Ishikawa (cell line): ENCODE data around the gene EXOSC5.

Source experiments
- CEBPB ChIP-seq: IDR thresholded peaks from 2 replicates; pipeline ENCODE4 v1.6.1; 2012
- CREB1 ChIP-seq: IDR thresholded peaks from 2 replicates; pipeline ENCODE4 v1.6.1; 2012; ENCODE audit warnings: low read depth
- EGR1 ChIP-seq: IDR thresholded peaks from 2 replicates; pipeline ENCODE4 v1.6.1; 2012
- EP300 ChIP-seq: IDR thresholded peaks from 2 replicates; pipeline ENCODE4 v1.6.1; 2012; ENCODE audit warnings: borderline replicate concordance
- FOXM1 ChIP-seq: IDR thresholded peaks from 2 replicates; pipeline ENCODE4 v1.6.1; 2012; ENCODE audit warnings: low read depth, borderline replicate concordance
- MAX ChIP-seq: IDR thresholded peaks from 2 replicates; pipeline ENCODE4 v1.6.1; 2012
- NFIC ChIP-seq: IDR thresholded peaks from 2 replicates; pipeline ENCODE4 v1.6.1; 2012
- RAD21 ChIP-seq: IDR thresholded peaks from 2 replicates; pipeline ENCODE4 v1.6.1; 2012; ENCODE audit warnings: low read depth
- REST ChIP-seq: IDR thresholded peaks from 2 replicates; pipeline ENCODE4 v1.6.1; 2012; ENCODE audit warnings: low read depth, mild to moderate bottlenecking
- TAF1 ChIP-seq: IDR thresholded peaks from 2 replicates; pipeline ENCODE4 v1.6.1; 2012; ENCODE audit warnings: low read depth, mild to moderate bottlenecking
- TCF12 ChIP-seq: IDR thresholded peaks from 2 replicates; pipeline ENCODE4 v1.6.1; 2012; ENCODE audit warnings: low read depth
- TEAD4 ChIP-seq: IDR thresholded peaks from 2 replicates; pipeline ENCODE4 v1.6.1; 2012
- USF1 ChIP-seq: IDR thresholded peaks from 2 replicates; pipeline ENCODE4 v1.6.1; 2012
- YY1 ChIP-seq: IDR thresholded peaks from 2 replicates; pipeline ENCODE4 v1.6.1; 2012; ENCODE audit warnings: low read depth
- ZBTB7A ChIP-seq: IDR thresholded peaks from 2 replicates; pipeline ENCODE4 v1.6.1; 2012; ENCODE audit warnings: low read depth

The EXOSC5 gene

GRCh38 chr19:41424335-41425173 lies 27.4 kb upstream of the EXOSC5 start:
- TF ChIP-seq TEAD4: no peak
- TF ChIP-seq MAX: no peak
- no peak for TF ChIP-seq FOXM1
- no peak for TF ChIP-seq ZBTB7A
- TF ChIP-seq EGR1: no peak
- TF ChIP-seq TCF12: no peak
- TF ChIP-seq RAD21: no peak
- TF ChIP-seq CREB1: no peak

GRCh38 chr19:41422955-41423354 lies 25.8 kb upstream of the EXOSC5 start:
- TF ChIP-seq TCF12: no peak
- TF ChIP-seq MAX: no peak
- no peak for TF ChIP-seq CEBPB
- no peak for TF ChIP-seq EGR1
- no peak for TF ChIP-seq RAD21
- TF ChIP-seq REST: no peak
- TF ChIP-seq YY1: no peak
- no peak for TF ChIP-seq USF1
- no peak for TF ChIP-seq ZBTB7A
- TF ChIP-seq NFIC: no peak
- TF ChIP-seq TAF1: no peak
- TF ChIP-seq CREB1: no peak
- no peak for TF ChIP-seq FOXM1
- TF ChIP-seq EP300: no peak
- TF ChIP-seq TEAD4: no peak

- TF ChIP-seq USF1: no peak
- no peak for TF ChIP-seq FOXM1
- no peak for TF ChIP-seq TCF12
- TF ChIP-seq TEAD4: no peak
These were observed 25.3 kb upstream of the EXOSC5 start for GRCh38 chr19:41422456-41422855.

DNA sequence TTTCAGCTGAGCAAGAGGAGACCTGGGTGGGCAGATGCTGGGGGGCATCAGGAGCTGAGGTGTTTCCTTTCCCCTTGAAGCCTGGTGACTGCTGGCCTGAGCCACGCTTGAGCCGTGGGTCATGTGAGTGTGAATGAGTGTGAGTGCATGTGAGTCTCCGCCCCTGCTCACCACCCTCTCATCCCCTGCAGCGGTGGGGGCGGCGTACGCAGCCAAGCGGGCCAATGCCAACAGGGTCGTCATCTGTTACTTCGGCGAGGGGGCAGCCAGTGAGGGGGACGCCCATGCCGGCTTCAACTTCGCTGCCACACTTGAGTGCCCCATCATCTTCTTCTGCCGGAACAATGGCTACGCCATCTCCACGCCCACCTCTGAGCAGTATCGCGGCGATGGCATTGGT lies 24.8 kb upstream of the EXOSC5 start:
- TF ChIP-seq EP300 (no peak), ZBTB7A (no peak), TCF12 (no peak), FOXM1 (no peak), CREB1 (no peak), NFIC (no peak), EGR1 (no peak), MAX (no peak), TAF1 (no peak), CEBPB (no peak)

GRCh38 chr19:41421314-41421713 lies 24.2 kb upstream of the EXOSC5 start:
- TF ChIP-seq REST (no peak), EP300 (no peak), USF1 (no peak), MAX (no peak), TCF12 (no peak), CEBPB (no peak), NFIC (no peak), TAF1 (no peak)
